ENCODE data around the gene GPR160.

GPR160 gene

DNA sequence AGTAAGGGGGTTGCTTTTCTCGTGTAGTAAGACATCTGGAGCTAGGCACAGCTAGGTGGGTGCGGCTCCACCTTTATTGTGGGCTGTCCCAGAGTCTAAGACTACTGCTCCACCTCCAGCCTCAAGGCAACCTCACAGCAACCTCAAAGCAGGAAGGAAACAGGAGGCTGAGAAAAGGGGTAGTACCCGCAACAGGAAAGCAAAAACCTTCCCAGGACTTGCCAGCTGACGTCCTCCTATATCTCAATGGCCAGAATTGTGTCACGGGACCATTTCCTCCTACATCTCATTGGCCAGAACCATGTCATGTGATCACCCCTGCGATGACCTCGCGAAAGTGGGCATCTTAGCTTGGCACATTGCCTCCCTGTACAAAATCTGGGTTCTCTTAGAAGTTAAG, 4.3 kb upstream of the GPR160 start:
- no peak for DNase-seq

DNA sequence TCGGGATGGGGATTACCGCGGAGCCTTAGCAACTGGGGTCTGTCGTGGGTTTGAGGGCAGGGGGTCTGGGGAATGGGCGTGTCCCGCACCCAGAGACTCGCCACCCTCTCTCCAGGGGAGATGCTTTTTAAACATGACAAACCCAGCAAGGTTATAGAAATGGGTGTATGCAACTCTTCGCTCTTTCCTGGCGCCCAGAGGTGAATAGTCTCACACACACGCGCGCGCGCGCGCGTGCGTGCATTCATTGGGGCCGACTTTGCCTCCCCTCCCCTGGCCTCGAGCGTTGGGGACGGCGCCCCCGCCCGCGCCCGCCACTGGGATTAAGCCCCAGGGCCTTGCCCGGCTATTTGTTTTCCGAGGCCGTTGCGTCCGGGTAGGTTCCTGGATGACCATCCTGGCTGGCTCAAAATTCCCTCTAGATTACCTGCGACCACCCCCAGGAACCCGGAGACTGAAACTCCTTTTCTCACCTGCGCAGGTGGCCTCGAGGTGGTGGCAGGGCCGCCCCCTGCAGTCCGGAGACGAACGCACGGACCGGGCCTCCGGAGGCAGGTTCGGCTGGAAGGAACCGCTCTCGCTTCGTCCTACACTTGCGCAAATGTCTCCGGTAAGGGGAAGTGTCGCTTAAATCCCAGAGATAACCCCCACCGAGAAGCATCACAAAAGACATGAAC, 777 bp downstream of the GPR160 start:
- DNase-seq = no peak

DNA sequence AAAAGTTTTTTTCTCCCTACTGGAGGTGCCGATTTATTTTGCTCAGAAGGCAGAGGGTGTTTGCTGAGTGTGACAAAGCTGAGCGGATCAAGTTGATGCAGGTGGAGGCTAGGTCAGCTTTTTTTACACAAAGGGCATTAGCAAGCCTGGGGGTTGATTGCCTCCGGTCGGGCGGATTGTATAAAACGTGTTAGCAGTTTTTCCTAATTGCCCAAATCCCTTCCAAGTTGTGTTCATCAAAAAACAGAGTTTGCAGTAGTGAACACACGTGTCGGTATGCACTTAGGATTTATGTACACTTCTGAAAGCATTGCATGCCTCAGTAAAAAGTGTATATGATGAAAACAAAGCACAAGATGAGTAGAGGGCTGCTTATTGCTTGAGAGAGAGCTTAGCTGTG, 2.6 kb downstream of the GPR160 start:
- no peak for DNase-seq

- no peak for DNase-seq
Observed at GRCh38 chr3:170043506-170043905, 5.7 kb downstream of the GPR160 start.

- no peak for DNase-seq
Observed at GRCh38 chr3:170044271-170044670, 6.5 kb downstream of the GPR160 start.

DNA sequence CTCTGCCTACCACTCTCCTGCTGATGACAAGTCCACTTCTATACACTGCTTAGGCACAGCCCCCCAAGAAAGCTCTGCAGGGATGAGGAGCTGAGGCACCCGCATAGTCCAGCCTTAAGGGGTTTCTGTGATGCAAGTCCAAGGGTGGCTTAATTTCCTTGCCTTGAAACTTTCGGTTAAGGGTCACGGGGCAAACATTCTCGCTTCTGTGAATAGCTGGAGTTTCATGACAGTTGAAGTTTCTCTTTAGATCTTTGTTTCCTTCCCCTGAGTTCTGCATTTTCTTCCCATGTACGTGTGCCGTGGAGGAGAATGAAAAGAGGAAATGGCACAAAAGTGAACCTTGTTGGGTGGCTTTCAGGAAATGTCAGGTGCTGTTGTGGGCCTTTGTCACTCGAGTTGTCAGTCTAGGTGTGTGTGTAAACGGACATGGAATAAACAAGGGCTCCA, 7.0 kb downstream of the GPR160 start:
- peak; percentile 29 for DNase-seq

- no peak for DNase-seq
Observed at GRCh38 chr3:170046269-170047132, 8.7 kb downstream of the GPR160 start.

DNA sequence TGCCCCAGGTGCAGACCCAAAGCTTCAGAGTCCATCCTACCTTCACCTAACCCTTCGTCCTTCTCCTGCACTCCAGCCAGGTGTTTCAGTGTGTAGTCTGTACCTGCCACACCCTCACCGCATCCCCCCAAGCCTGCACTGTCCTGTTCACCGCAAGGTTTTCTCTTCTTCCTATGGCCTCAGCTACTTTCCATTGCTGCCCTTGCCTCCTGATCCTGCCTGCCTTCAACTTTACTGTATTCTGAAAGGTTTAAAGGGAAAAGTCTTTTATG, 9.3 kb downstream of the GPR160 start:
- DNase-seq = no peak

- no peak for DNase-seq
Observed at GRCh38 chr3:170049146-170050000, 11.6 kb downstream of the GPR160 start.

DNA sequence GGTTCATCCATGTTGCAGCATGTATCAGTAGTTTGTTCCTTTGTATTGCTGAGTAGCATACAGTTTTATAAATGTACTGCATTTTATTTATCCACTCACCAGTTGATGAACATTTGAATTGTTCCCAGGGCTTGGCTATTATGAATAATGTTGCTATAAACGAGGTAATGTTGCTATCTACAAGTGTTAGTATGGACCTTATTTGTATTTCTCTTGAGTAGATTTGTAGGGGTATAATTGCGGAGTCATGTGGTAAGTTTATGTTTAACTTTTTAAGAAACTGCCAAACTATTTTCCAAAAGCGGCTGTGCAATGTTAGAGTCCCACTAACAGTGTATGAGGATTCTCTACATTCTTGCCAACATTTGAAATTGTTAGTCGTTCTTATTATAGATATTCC, 13.0 kb downstream of the GPR160 start:
- no peak for DNase-seq

DNA sequence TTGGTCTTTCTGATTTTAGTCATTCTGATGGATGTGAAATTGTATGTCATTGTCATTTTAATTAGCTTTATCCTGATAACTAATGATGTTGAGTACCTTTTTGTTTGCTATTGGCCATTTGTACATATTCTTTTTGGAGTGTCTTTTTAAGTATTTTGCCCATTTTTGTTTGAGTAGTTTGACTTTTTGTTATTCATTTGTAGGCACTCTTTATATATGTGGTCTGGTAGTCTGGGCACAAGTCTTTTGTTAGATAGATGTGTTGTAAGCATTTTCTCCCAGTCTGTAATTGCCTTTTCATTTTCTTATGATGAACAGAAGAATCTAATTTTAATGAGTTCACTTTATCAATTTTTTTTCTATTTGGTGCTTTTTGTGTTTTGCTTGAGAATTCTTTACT, 14.6 kb downstream of the GPR160 start:
- no peak for DNase-seq

DNA sequence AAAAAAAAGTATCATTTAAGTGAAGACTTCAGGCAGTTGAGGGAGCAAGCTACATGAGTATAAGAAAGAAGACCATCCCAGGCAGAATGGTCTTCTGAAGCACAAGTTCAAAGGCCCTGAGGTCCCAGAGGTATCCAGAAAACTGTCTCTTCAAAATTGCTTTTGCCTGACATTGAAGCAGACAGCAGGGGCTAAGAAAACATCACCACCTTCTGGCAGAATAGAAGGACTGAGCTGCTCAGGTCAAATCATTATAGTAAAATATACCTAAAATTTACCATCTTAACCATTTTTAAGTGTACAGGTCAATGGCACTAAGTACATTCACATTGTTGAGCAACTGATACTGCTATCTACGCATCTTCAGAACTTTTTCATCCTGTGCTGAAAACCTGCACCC, 16.4 kb downstream of the GPR160 start:
- no peak for DNase-seq

DNA sequence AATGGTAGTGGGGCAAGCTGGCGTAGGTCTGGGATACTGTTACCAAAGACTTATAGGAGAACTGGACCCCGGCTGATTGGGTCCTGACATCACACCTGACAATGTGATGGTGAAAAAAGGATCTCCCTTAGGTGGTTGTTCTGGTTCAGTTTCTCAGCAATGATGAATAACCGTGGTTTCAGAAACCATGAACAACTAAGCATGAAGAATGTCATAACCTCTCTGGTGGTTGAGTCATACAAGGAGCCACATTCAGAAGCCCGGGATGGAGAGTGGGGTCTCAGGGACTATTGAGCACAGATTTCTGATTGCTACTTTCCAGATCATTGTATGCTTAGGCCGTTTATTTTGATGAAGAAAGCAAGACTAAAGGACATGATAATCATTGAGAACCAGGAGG, 17.4 kb downstream of the GPR160 start:
- DNase-seq = no peak

DNA sequence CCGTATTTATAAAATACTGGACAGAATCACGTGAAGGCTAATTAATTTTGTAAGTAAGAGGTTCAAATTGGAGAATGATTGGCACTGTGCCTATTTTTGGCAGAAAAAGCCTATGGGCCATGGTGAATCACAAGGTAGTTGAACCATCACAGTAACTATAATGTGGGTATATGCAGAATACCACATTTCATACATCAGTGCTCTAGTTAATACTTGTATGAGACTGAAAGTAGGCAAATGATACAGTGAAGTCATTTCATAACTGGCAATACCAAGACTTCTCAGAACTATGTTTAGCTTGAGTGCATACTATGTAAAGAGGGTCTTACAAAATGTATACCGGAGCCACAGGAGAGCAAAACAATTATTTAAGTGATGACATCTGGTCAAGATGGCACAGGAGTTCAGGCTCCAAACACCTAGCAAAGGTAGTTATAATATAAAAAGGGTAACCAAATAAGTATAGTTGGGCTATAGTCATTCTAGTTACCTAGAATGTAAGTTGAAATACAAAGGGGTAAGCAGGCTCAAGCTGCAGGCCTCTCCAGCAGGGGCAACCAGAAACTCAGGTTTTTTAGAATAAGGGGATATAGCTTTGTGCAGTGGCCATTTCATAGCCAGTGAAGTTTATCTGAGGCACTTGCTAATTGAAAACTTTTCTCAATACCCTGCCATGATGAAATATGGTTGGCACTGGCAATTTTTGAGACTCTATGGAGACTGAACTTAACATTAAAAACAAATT, 19.1 kb downstream of the GPR160 start:
- no peak for DNase-seq

- no peak for DNase-seq
Observed at GRCh38 chr3:170057550-170057949, 19.8 kb downstream of the GPR160 start.

GRCh38 chr3:170058127-170058526, 20.3 kb downstream of the GPR160 start:
- DNase-seq = no peak

GRCh38 chr3:170059447-170059846, 21.7 kb downstream of the GPR160 start:
- no peak for DNase-seq

DNA sequence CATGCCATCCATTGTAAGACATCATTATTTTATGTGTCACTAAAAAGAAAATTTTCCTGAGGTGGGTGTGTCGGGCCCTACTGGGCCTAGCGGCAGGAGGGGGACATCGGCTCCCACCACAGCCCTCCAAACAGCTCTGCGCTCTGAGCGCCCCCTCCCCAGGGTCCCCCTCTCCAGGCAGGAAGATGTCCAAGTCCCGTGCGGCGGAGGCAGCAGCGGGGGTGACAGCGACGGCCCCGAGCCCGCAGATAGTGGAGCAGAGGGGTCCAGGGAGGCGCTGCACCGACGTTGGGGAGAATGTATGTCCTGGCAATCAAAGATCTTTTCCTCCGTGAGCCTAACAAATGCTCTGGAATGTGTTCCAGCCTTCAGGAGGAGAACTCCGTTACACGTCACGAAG, 24.3 kb downstream of the GPR160 start:
- no peak for DNase-seq

DNA sequence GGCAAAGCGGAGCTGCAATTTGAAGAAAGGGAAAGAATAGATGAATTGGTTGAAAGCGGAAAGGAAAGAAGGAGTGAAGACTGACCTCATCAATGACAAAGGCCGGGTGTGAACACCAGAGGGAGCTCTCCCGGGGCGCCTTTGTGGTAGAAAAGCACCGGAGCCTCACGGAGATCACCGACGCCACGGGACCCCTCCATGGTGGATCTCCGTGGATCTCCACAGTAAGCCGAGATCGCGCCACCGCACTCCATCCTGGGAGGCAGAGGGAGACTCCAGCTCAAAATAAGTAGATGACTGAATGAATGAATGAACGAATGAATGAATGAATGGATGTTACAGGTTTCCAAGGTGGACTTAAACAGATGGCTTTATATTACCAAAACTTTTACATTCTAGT, 25.0 kb downstream of the GPR160 start:
- no peak for DNase-seq

DNA sequence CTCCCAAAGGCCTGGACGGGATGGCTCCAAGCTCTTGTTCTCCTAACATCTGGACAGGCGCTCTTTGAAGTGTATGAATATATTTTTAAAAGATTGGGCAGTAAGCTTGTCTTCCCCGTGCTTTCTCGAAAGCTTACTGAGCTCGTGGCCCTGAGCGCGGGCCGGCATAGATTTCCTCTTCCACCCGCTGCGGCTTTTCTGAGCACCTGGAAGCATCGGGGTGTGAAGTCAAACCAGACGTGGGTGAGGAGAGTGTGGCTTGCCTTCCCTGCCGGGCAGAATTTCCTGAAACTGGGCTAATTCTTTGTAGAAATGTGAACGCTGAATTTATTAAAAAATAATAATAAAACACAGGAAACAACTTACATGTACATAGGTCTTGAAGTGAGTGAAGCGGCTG, 25.9 kb downstream of the GPR160 start:
- DNase-seq = no peak

- no peak for DNase-seq
Observed at GRCh38 chr3:170064108-170064507, 26.3 kb downstream of the GPR160 start.

GRCh38 chr3:170075441-170076091, 37.8 kb downstream of the GPR160 start:
- DNase-seq = no peak
